GM23338 (cell line): ENCODE results near the gene DNAH10. TPM values are rescaled to one million over a fixed set of nuclear protein-coding genes. Genes with fewer than 3 reads are reported as not detected.
A peak's percentile ranks its signal among the peaks of the same experiment; 100 is the strongest.

ENCODE experiments used
- ATAC-seq: fragments of 200-7000 bp; cut with Tn5 transposase; 3 replicates; pipeline ENCODE4 v1.9.1; 2020
- DNase-seq: peaks from one replicate; pipeline ENCODE4 v3.0.0-alpha.2; 2015; ENCODE audit warnings: low spot score
- H2AFZ ChIP-seq: fragments of 200-600 bp; sonication (generic); 2 replicates; pipeline ENCODE4 v1.8.0; 2016; ENCODE audit warnings: antibody characterized with exemption, mild to moderate bottlenecking, moderate library complexity
- H3F3A ChIP-seq: fragments of 200-600 bp; sonication (generic); replicated peaks from 2 replicates; pipeline ENCODE4 v1.8.0; 2017; ENCODE audit warnings: antibody characterized with exemption, mixed run types, low read depth
- H3K27ac ChIP-seq: fragments of 200-600 bp; sonication (generic); 2 replicates; pipeline ENCODE4 v1.6.1; 2016; ENCODE audit warnings: low read depth
- H3K27me3 ChIP-seq: fragments of 200-600 bp; sonication (generic); 2 replicates; pipeline ENCODE4 v1.8.0; 2016; ENCODE audit warnings: mild to moderate bottlenecking, mixed run types, moderate library complexity; ENCODE audit not compliant: insufficient read depth
- H3K36me3 ChIP-seq: fragments of 200-600 bp; sonication (generic); 2 replicates; pipeline ENCODE4 v1.8.0; 2016; ENCODE audit warnings: mild to moderate bottlenecking; ENCODE audit not compliant: insufficient read depth
- H3K4me1 ChIP-seq: fragments of 200-600 bp; sonication (generic); 2 replicates; pipeline ENCODE4 v1.8.0; 2016; ENCODE audit warnings: mild to moderate bottlenecking, moderate library complexity; ENCODE audit not compliant: insufficient read depth
- H3K4me2 ChIP-seq: fragments of 200-600 bp; sonication (generic); 2 replicates; pipeline ENCODE4 v1.7.1; 2017; ENCODE audit warnings: mixed run types
- H3K4me3 ChIP-seq: fragments of 200-600 bp; sonication (generic); 2 replicates; pipeline ENCODE4 v1.6.1; 2016; ENCODE audit warnings: mixed run types
- H3K79me2 ChIP-seq: fragments of 200-600 bp; sonication (generic); replicated peaks from 2 replicates; pipeline ENCODE4 v1.8.0; 2017; ENCODE audit warnings: mild to moderate bottlenecking; ENCODE audit not compliant: insufficient read depth
- H3K9me2 ChIP-seq: fragments of 200-600 bp; sonication (generic); 2 replicates; pipeline ENCODE4 v1.8.0; 2017; ENCODE audit not compliant: insufficient read depth
- H4K20me1 ChIP-seq: fragments of 200-600 bp; sonication (generic); replicated peaks from 2 replicates; pipeline ENCODE4 v1.8.0; 2017; ENCODE audit warnings: mild to moderate bottlenecking; ENCODE audit not compliant: insufficient read depth
- H3K27ac Mint-ChIP-seq: 2 replicates; pipeline ENCODE4 v1.8.0; 2020; ENCODE audit warnings: inconsistent platforms, mild to moderate bottlenecking, moderate library complexity, mixed read lengths
- H3K27me3 Mint-ChIP-seq: 3 replicates; pipeline ENCODE4 v1.8.0; 2022; ENCODE audit warnings: low read depth, mild to moderate bottlenecking, moderate library complexity, mixed read lengths, inconsistent platforms; ENCODE audit not compliant: insufficient read depth, poor library complexity
- H3K36me3 Mint-ChIP-seq: 3 replicates; pipeline ENCODE4 v1.8.0; 2021; ENCODE audit warnings: low read depth, mild to moderate bottlenecking, inconsistent platforms, moderate library complexity, mixed read lengths
- H3K4me1 Mint-ChIP-seq: 3 replicates; pipeline ENCODE4 v1.8.0; 2020; ENCODE audit warnings: mild to moderate bottlenecking, inconsistent platforms, mixed read lengths
- H3K4me3 Mint-ChIP-seq: 3 replicates; pipeline ENCODE4 v1.8.0; 2021; ENCODE audit warnings: moderate library complexity, mild to moderate bottlenecking, inconsistent platforms, mixed read lengths
- H3K9me3 Mint-ChIP-seq: 3 replicates; pipeline ENCODE4 v1.8.0; 2020; ENCODE audit warnings: moderate library complexity, mild to moderate bottlenecking, inconsistent platforms, mixed read lengths
- CREB1 ChIP-seq: fragments of 250-450 bp; sonication (Bioruptor Pico); IDR thresholded peaks from 2 replicates; pipeline ENCODE4 v1.5.0; 2020; ENCODE audit warnings: low read depth, mild to moderate bottlenecking, moderate library complexity
- NANOG ChIP-seq: IDR thresholded peaks from 2 replicates; pipeline ENCODE4 v1.6.1; 2016; ENCODE audit warnings: antibody characterized with exemption, borderline replicate concordance
- ZNF114 ChIP-seq: fragments of 250-450 bp; sonication (Bioruptor Pico); IDR thresholded peaks from 2 replicates; pipeline ENCODE4 v1.5.0; 2020; ENCODE audit warnings: mild to moderate bottlenecking, moderate library complexity
- ZNF331 ChIP-seq: fragments of 250-450 bp; sonication (Bioruptor Pico); IDR thresholded peaks from 2 replicates; pipeline ENCODE4 v1.5.0; 2020; ENCODE audit warnings: low read depth, mild to moderate bottlenecking, moderate library complexity
- polyA plus RNA-seq: library from polyadenylated mRNA; unstranded; fragments of >200 nt; fragmentation: Nextera tagmentation; extraction: Ambion mirVana; gene quantifications from 2 replicates; pipeline ENCODE4 v1.2.1, GENCODE V29; 2016
- total RNA-seq: library from RNA; depleted of rRNA; stranded (reverse); fragments of >200 nt; shearing (Covaris generic); gene quantifications from 2 replicates; pipeline ENCODE4 v1.2.3, GENCODE V29; 2014
- TF ChIP-seq, protein P1 (sequence below): IDR thresholded peaks from one replicate; pipeline ENCODE4 v1.6.1; 2018; ENCODE audit warnings: antibody characterized with exemption; ENCODE audit not compliant: unreplicated experiment
- TF ChIP-seq, protein P2 (sequence below), 2 experiments: fragments of 200-600 bp in 1 of 2; sonication (generic) in 1 of 2; conservative IDR thresholded peaks; 2 replicates each; pipeline versions ENCODE4 v1.5.1 to v1.6.1; 2016 to 2017; ENCODE audit warnings: antibody characterized with exemption in 2 of 2, low read depth in 2 of 2, mild to moderate bottlenecking in 2 of 2, moderate library complexity in 1 of 2
- TF ChIP-seq, protein P3 (sequence below): IDR thresholded peaks from 2 replicates; pipeline ENCODE4 v1.6.1; 2016; ENCODE audit warnings: antibody characterized with exemption

DNAH10 gene
- total and polyA plus RNA-seq, 2 experiments from 2014 or later: 0.03 TPM

DNA sequence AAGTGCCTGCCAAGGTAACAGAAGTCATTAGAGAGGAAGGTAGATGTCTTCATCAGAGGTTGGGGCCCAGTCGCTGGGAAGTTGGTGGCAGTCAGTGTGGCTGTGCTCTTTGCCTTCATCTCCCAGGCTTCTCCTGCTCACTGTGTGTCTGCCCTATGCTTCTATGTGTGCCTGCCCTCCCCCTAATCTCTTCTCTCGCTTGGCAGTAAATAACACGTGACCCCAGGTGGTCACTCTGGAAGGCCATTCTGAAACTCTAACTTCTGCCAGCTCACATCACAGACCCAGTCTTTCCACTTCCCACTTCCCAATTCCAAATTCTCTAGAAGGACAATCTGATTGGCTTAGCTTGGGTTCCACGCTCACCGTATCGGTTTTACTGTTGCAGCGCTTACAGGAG is 220.2 kb downstream of the DNAH10 start (continued):
- TF ChIP-seq, protein P1, sequence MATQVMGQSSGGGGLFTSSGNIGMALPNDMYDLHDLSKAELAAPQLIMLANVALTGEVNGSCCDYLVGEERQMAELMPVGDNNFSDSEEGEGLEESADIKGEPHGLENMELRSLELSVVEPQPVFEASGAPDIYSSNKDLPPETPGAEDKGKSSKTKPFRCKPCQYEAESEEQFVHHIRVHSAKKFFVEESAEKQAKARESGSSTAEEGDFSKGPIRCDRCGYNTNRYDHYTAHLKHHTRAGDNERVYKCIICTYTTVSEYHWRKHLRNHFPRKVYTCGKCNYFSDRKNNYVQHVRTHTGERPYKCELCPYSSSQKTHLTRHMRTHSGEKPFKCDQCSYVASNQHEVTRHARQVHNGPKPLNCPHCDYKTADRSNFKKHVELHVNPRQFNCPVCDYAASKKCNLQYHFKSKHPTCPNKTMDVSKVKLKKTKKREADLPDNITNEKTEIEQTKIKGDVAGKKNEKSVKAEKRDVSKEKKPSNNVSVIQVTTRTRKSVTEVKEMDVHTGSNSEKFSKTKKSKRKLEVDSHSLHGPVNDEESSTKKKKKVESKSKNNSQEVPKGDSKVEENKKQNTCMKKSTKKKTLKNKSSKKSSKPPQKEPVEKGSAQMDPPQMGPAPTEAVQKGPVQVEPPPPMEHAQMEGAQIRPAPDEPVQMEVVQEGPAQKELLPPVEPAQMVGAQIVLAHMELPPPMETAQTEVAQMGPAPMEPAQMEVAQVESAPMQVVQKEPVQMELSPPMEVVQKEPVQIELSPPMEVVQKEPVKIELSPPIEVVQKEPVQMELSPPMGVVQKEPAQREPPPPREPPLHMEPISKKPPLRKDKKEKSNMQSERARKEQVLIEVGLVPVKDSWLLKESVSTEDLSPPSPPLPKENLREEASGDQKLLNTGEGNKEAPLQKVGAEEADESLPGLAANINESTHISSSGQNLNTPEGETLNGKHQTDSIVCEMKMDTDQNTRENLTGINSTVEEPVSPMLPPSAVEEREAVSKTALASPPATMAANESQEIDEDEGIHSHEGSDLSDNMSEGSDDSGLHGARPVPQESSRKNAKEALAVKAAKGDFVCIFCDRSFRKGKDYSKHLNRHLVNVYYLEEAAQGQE: no peak
- TF ChIP-seq ZNF114 (CRISPR knock-in tag) (no peak), NANOG (no peak), CREB1 (CRISPR knock-in tag) (no peak), ZNF331 (CRISPR knock-in tag) (no peak)

DNA sequence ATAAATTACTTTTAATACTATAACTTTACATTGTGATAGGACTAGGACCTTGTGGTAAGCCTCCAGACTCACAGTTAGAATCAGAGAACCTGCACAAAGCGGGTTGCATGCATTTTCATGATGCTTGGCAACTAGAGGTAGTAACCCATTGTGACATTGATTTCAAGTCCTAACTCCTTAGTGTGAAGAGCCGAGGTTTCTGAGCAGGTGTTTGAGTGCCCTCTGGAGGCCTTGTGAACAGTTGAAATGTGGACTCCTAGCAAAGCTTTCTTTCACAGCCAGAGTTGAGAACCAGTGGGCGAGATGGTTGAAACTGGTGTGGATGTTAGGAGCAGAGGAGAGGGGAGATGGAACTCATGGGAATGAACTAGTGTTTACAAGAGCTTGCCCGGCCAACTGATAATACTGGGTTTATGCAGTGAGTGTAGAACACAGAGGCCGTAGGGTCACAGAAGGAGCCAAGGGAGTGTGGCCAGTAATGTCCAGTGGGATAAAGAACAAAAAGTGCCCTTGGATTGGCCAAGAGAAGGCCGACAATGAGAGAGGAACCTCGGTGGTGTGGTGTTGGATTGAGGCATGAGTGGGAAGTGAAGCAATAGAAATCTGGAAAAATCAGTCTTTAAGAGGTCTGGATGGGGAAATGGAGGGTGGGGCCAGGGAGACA is 221.9 kb downstream of the DNAH10 start:
- H3K36me3 ChIP-seq: no peaks in the 10 kb centered on the region
- no peaks in the 10 kb centered on the region for H3F3A ChIP-seq
- 0 out of 2 replicates have a peak, but pooled peaks cover 8% of the 10 kb centered on the region for H3K79me2 ChIP-seq
- H3K4me2 ChIP-seq: no peak overlapping the region
- H4K20me1 ChIP-seq: peaks cover 19% of the 10 kb centered on the region
- H3K9me2 ChIP-seq: no peaks in the 10 kb centered on the region
- Mint-ChIP-seq H3K4me3 (no peak overlapping the region), H3K9me3 (no peaks in the 10 kb centered on the region), H3K36me3 (peaks cover 7% of the 10 kb centered on the region; the same call in 1 of the 3 replicates), H3K27me3 (no peaks in the 10 kb centered on the region), H3K27ac (no peak overlapping the region), H3K4me1 (peaks cover 3% of the 10 kb centered on the region; the same call in 2 of the 3 replicates)
- TF ChIP-seq, protein P2, sequence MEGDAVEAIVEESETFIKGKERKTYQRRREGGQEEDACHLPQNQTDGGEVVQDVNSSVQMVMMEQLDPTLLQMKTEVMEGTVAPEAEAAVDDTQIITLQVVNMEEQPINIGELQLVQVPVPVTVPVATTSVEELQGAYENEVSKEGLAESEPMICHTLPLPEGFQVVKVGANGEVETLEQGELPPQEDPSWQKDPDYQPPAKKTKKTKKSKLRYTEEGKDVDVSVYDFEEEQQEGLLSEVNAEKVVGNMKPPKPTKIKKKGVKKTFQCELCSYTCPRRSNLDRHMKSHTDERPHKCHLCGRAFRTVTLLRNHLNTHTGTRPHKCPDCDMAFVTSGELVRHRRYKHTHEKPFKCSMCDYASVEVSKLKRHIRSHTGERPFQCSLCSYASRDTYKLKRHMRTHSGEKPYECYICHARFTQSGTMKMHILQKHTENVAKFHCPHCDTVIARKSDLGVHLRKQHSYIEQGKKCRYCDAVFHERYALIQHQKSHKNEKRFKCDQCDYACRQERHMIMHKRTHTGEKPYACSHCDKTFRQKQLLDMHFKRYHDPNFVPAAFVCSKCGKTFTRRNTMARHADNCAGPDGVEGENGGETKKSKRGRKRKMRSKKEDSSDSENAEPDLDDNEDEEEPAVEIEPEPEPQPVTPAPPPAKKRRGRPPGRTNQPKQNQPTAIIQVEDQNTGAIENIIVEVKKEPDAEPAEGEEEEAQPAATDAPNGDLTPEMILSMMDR (conservative IDR thresholded peaks at IDR 0.05; ENCODE audit: low read depth in 2 of 2): peak; percentile 79 to 92
- TF ChIP-seq NANOG: no peak
- DNase-seq (peak; percentile 87), ATAC-seq (peak; percentile 94)
- H3K4me1 ChIP-seq: no peaks in the 10 kb centered on the region
- H3K27ac ChIP-seq: no peak overlapping the region
- no peak overlapping the region for H3K4me3 ChIP-seq
- no peaks in the 10 kb centered on the region for H3K27me3 ChIP-seq
- H2AFZ ChIP-seq: no peak overlapping the region

DNA sequence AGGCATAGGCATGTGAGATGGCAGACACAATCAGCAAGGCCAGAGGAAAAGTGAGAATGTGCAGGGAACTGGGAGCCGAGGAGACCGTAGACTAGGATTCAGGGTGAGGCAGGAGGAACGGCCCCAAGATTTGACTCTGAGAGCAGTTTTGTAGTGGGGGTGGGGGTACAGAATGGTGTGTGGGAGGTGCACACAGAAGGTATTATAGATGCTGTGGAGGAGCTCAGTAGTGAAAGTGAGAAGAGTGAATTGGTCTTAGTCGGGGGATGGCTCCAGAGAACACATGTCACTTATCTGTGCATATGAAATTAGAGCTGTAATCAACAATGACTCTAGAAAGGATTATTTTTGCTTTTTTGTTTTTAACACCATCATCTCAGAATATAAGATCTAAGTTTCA is 222.8 kb downstream of the DNAH10 start:
- H3K4me3 Mint-ChIP-seq: no peak overlapping the region
- no peaks in the 10 kb centered on the region for H3K27me3 Mint-ChIP-seq
- ATAC-seq (no peak), DNase-seq (no peak)
- TF ChIP-seq NANOG (no peak), CREB1 (CRISPR knock-in tag) (no peak)
- TF ChIP-seq, protein P3, sequence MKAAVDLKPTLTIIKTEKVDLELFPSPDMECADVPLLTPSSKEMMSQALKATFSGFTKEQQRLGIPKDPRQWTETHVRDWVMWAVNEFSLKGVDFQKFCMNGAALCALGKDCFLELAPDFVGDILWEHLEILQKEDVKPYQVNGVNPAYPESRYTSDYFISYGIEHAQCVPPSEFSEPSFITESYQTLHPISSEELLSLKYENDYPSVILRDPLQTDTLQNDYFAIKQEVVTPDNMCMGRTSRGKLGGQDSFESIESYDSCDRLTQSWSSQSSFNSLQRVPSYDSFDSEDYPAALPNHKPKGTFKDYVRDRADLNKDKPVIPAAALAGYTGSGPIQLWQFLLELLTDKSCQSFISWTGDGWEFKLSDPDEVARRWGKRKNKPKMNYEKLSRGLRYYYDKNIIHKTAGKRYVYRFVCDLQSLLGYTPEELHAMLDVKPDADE: no peak
- Histone ChIP-seq H3K4me1 (no peaks in the 10 kb centered on the region), H3K27ac (no peak overlapping the region), H2AFZ (no peak overlapping the region), H3K9me2 (no peaks in the 10 kb centered on the region), H3K4me3 (no peak overlapping the region), H3K79me2 (0 out of 2 replicates have a peak, but pooled peaks cover 8% of the 10 kb centered on the region), H3K36me3 (no peaks in the 10 kb centered on the region), H3K27me3 (no peaks in the 10 kb centered on the region), H3F3A (no peaks in the 10 kb centered on the region), H4K20me1 (peaks cover 14% of the 10 kb centered on the region), H3K4me2 (no peak overlapping the region)
- peaks cover 3% of the 10 kb centered on the region; the same call in 2 of the 3 replicates for H3K4me1 Mint-ChIP-seq
- peaks cover 11% of the 10 kb centered on the region; the same call in 2 of the 3 replicates for H3K36me3 Mint-ChIP-seq
- no peak overlapping the region for H3K27ac Mint-ChIP-seq
- no peaks in the 10 kb centered on the region for H3K9me3 Mint-ChIP-seq
